ENCODE results near the gene PAK4. TPM values are rescaled to one million over a fixed set of nuclear protein-coding genes. Genes with fewer than 3 reads are reported as not detected.
"Not testable (repeated sequence)": the region's sequence is repeated elsewhere in the genome, so short reads cannot be mapped to it uniquely, and the experiment has no call there.

PAK4 gene
- total and polyA plus RNA-seq, 2 experiments from 2014 or later: 20.3 to 39.6 TPM

DNA sequence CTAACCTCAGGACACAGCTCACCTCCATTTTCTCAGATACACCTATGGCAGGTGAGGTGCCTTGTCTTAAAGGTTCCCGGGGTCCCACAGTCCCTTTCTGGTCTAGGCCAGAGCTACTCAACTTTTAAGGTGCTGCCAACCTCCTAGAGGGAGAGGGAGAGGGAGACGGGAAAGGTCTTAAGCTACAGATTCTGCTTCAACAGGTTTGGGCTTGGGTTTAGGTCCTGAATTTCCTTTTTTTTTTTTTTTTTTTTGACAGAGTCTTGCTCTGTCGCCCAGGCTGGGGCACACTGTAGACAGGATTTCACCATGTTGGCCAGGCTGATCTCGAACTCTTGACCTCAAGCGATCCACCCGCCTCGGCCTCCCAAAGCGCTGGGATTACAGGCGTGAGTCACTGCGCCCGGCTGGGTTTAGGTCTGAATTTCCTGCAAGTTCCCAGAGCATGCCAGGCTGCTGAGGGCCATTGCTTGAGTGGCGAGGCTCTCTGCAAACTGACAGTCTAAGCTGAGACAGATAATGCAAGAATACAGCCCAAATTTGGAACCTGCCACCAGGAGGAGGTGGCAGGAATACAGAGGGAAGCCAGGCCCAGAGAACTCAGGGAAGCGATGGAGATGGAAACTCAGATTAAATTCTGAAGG, 86.3 kb downstream of the PAK4 start:
- TF ChIP-seq EZH2phosphoT487 (IDR thresholded peaks at IDR 0.05; ENCODE audit: low read depth, severe bottlenecking, unreplicated experiment) (no peak), EZH2 (IDR thresholded peaks at IDR 0.05; ENCODE audit: borderline replicate concordance) (no peak)
- TF ChIP-seq, protein P1, sequence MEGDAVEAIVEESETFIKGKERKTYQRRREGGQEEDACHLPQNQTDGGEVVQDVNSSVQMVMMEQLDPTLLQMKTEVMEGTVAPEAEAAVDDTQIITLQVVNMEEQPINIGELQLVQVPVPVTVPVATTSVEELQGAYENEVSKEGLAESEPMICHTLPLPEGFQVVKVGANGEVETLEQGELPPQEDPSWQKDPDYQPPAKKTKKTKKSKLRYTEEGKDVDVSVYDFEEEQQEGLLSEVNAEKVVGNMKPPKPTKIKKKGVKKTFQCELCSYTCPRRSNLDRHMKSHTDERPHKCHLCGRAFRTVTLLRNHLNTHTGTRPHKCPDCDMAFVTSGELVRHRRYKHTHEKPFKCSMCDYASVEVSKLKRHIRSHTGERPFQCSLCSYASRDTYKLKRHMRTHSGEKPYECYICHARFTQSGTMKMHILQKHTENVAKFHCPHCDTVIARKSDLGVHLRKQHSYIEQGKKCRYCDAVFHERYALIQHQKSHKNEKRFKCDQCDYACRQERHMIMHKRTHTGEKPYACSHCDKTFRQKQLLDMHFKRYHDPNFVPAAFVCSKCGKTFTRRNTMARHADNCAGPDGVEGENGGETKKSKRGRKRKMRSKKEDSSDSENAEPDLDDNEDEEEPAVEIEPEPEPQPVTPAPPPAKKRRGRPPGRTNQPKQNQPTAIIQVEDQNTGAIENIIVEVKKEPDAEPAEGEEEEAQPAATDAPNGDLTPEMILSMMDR (IDR thresholded peaks at IDR 0.05; ENCODE audit: poor library complexity): no peak
- 76% methylated on average over 12 of the region's 13 CpGs for WGBS (ENCODE audit: low lambda C conversion rate, missing lambda C conversion rate)
- no peak overlapping the region for H3K4me2 ChIP-seq

DNA sequence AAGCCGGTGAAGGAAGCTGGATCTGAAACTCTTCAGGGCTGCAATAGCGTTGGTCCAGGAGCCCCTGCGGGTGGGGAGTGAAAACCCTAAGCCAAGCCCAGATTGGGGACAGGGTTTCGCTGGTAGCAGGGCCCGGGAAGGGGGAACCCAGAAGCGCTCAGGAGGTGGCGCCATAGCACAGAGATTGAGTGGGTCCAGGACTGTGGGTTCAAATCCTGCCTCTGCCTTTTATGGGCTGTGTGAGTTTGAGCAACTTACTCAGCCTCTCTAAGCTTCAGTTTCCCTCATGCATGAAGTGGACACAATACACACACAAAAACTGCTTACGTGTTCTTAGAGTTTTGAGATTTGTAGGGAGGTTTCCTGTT, 86.8 kb downstream of the PAK4 start:
- DNase-seq (ENCODE audit: low spot score): no peak
- Histone ChIP-seq H3K79me2 (no peaks in the 10 kb centered on the region), H3K4me2 (no peak overlapping the region), H3K27ac (no peak overlapping the region), H3K9me3 (ENCODE audit: low read depth) (no peaks in the 10 kb centered on the region), H3K9me2 (replicated peaks; ENCODE audit: insufficient read depth) (no peaks in the 10 kb centered on the region), H3K36me3 (replicated peaks; ENCODE audit: insufficient read depth, low read depth) (no peaks in the 10 kb centered on the region), H3K27me3 (no peaks in the 10 kb centered on the region), H4K20me1 (ENCODE audit: insufficient read depth, poor library complexity, severe bottlenecking) (no peaks in the 10 kb centered on the region), H3K4me1 (ENCODE audit: insufficient read depth) (no peaks in the 10 kb centered on the region), H2AFZ (no peak overlapping the region), H3K4me3 (no peak overlapping the region)
- 29% methylated on average over 8 of the region's 8 CpGs for WGBS (ENCODE audit: low lambda C conversion rate, missing lambda C conversion rate)
- TF ChIP-seq EZH2 (IDR thresholded peaks at IDR 0.05; ENCODE audit: borderline replicate concordance) (no peak), EZH2phosphoT487 (IDR thresholded peaks at IDR 0.05; ENCODE audit: low read depth, severe bottlenecking, unreplicated experiment) (no peak)
- TF ChIP-seq, protein P1 (IDR thresholded peaks at IDR 0.05; ENCODE audit: poor library complexity): peak; percentile 42

More for the DNA sequence above, 86.3 kb downstream of the PAK4 start:
- Histone ChIP-seq H3K9me2 (replicated peaks; ENCODE audit: insufficient read depth) (no peaks in the 10 kb centered on the region), H3K27me3 (no peaks in the 10 kb centered on the region), H3K36me3 (replicated peaks; ENCODE audit: insufficient read depth, low read depth) (no peaks in the 10 kb centered on the region), H3K9me3 (ENCODE audit: low read depth) (no peaks in the 10 kb centered on the region), H3K27ac (no peak overlapping the region), H4K20me1 (ENCODE audit: insufficient read depth, poor library complexity, severe bottlenecking) (no peaks in the 10 kb centered on the region), H3K79me2 (no peaks in the 10 kb centered on the region), H2AFZ (no peak overlapping the region), H3K4me1 (ENCODE audit: insufficient read depth) (no peaks in the 10 kb centered on the region), H3K4me3 (no peak overlapping the region)
- no peak for DNase-seq (ENCODE audit: low spot score)

DNA sequence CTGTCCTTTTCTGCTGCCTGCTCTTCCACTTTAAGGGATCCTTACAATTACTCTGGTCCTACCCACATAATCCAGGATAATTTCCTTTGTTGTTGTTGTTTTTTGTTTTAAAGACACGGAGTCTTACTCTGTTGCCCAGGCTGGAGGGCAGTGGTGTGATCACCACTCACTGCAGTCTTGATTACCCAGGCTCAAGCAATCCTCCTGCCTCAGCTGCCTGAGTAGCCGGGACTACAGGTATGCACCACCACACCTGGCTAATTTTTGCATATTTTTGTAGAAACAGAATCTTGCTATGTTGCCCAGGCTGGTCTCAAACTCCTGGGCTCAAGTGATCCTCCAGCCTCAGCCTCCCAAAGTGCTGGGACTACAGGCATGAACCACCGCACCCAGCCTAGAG, 89.7 kb downstream of the PAK4 start:
- H3K4me2 ChIP-seq; H3K4me1 ChIP-seq (ENCODE audit: insufficient read depth); H3K9me3 ChIP-seq (ENCODE audit: low read depth); H3K36me3 ChIP-seq (replicated peaks; ENCODE audit: insufficient read depth, low read depth); DNase-seq (ENCODE audit: low spot score); H3K79me2 ChIP-seq; H2AFZ ChIP-seq; H4K20me1 ChIP-seq (ENCODE audit: insufficient read depth, poor library complexity, severe bottlenecking); H3K9me2 ChIP-seq (replicated peaks; ENCODE audit: insufficient read depth); H3K27me3 ChIP-seq; H3K27ac ChIP-seq; H3K4me3 ChIP-seq: not testable (repeated sequence)
- 95% methylated on average over 3 of the region's 3 CpGs for WGBS (ENCODE audit: low lambda C conversion rate, missing lambda C conversion rate)

DNA sequence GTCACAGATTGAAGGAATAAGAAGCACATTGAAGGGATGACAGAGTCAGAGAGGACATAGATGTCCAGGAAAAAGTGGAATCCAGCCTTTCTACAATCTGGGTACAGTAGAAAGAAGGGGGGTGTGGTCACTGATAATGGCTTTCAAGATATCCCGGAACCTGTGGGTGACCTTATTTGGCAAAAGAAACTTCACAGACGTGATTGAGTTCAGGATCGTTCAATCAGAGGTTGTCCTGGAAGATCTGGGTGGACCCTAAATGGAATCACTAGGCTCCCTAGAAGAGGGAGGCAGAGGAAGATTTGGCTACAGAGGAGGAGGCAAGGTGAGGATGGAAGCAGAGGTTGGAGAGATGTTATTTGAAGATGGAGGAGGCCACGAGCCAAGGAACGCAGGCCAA, 91.5 kb downstream of the PAK4 start:
- Histone ChIP-seq H3K27me3 (no peaks in the 10 kb centered on the region), H4K20me1 (ENCODE audit: insufficient read depth, poor library complexity, severe bottlenecking) (no peaks in the 10 kb centered on the region), H3K4me1 (ENCODE audit: insufficient read depth) (no peaks in the 10 kb centered on the region), H2AFZ (no peak overlapping the region), H3K4me3 (no peak overlapping the region), H3K9me3 (ENCODE audit: low read depth) (no peaks in the 10 kb centered on the region), H3K27ac (no peak overlapping the region), H3K79me2 (no peaks in the 10 kb centered on the region), H3K9me2 (replicated peaks; ENCODE audit: insufficient read depth) (no peaks in the 10 kb centered on the region), H3K4me2 (no peak overlapping the region), H3K36me3 (replicated peaks; ENCODE audit: insufficient read depth, low read depth) (no peaks in the 10 kb centered on the region)
- WGBS (ENCODE audit: low lambda C conversion rate, missing lambda C conversion rate): 89% methylated on average over 5 of the region's 5 CpGs
- no peak for DNase-seq (ENCODE audit: low spot score)
- TF ChIP-seq, protein P1 (IDR thresholded peaks at IDR 0.05; ENCODE audit: poor library complexity): no peak
- TF ChIP-seq EZH2 (IDR thresholded peaks at IDR 0.05; ENCODE audit: borderline replicate concordance): no peak
- TF ChIP-seq EZH2phosphoT487 (IDR thresholded peaks at IDR 0.05; ENCODE audit: low read depth, severe bottlenecking, unreplicated experiment): no peak
